ENCODE results near the gene ODAD2.

DNA sequence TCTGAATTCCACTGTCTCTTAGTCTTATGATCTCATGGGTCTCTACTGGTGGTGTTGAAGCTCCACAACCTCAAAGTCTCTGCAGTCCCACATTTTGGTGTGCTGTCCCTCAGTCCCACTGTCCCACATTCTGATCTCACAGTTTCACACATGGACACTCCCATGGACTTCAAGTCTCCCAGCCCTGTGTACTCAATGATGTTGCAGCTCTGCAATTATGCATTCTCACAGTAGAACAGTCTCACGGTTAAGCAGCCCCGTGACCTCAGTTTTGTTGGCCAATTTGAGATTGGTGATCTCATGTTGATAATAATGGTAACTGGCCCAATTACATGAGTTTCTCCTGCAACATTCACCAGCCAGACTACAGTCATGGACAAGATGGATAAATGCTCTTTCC lies 109.4 kb downstream of the ODAD2 start:
- no peak for TF ChIP-seq PAX5 (IDR thresholded peaks at IDR 0.05; ENCODE audit: insufficient read depth, low read length, severe bottlenecking)
- TF ChIP-seq POLR2A (IDR thresholded peaks at IDR 0.05; ENCODE audit: low read depth, low read length): no peak
